ENCODE data around the gene RNLS. TPM values are rescaled to one million over a fixed set of nuclear protein-coding genes. Genes with fewer than 3 reads are reported as not detected.

Gene RNLS
- total and polyA plus RNA-seq, 2 of the 4 experiments (the other 2 are of a cell fraction): 4.5 to 7.0 TPM

DNA sequence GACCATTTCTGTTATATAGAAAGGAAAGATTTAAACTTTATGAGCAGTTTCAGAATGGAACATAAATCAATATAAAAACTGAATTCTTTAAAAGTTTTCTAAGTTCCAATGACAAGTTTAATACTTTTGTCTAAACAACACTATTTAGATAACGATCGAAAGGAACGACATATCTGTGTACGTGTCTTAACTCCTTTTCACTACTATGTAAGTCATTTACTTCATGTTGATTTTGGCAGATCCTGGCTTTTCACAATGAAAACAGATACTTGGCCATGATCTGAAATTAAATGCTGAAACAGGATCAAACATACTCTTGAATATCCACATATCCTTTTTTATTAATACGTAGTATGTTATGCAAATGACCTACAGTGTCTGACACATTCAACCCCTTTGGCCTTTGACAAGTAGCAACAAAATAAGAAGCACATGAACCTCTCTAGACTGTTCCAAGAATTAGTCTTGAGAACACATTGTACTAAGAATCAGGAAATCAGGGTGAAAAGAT is 41.9 kb downstream of the RNLS start:
- Histone ChIP-seq H3K23ac (ENCODE audit: low read depth, low read length) (no peak overlapping the region), H4K91ac (ENCODE audit: insufficient read depth, low read depth, low read length) (no peak overlapping the region), H4K5ac (ENCODE audit: low read depth, low read length) (no peak overlapping the region), H4K8ac (ENCODE audit: low read depth in 2 of 2, low read length in 2 of 2) (no peak overlapping the region), H3K36me3 (ENCODE audit: control insufficient read depth, insufficient read depth, low read length) (no peaks in the 10 kb centered on the region), H3K9me1 (ENCODE audit: insufficient read depth, low read length) (no peaks in the 10 kb centered on the region), H3K4me2 (ENCODE audit: low read depth, low read length) (no peak overlapping the region), H3K9ac (ENCODE audit: low read depth, low read length) (no peak overlapping the region), H2AFZ (replicated peaks; ENCODE audit: low read length, poor library complexity) (no peak overlapping the region), H3K4me3 (ENCODE audit: insufficient read depth, low read depth, low read length) (no peak overlapping the region), H3K9me3 (ENCODE audit: control insufficient read depth, insufficient read depth, low read length) (no peaks in the 10 kb centered on the region), H2BK120ac (ENCODE audit: low read depth, low read length) (no peak overlapping the region), H2AK5ac (ENCODE audit: low read depth, low read length) (no peak overlapping the region), H3K56ac (ENCODE audit: extremely low read depth, insufficient read depth, low read length) (no peak overlapping the region), H3K27me3 (ENCODE audit: control insufficient read depth, insufficient read depth, low read length) (no peaks in the 10 kb centered on the region; the same call in none of the 2 replicates), H3K14ac (replicated peaks; ENCODE audit: low read depth, low read length) (no peak overlapping the region), H3K18ac (ENCODE audit: low read depth, low read length) (no peak overlapping the region), H3K27ac (ENCODE audit: insufficient read depth, low read length) (no peak overlapping the region), H2BK15ac (ENCODE audit: low read depth, low read length) (no peak overlapping the region), H2BK5ac (ENCODE audit: low read depth, low read length, poor library complexity, severe bottlenecking) (no peak overlapping the region), H2AK9ac (replicated peaks; ENCODE audit: low read depth, low read length, poor library complexity) (no peak overlapping the region), H3K4me1 (ENCODE audit: control insufficient read depth, insufficient read depth, low read length) (peaks cover 2% of the 10 kb centered on the region; the same call in 1 of the 2 replicates), H3K79me1 (ENCODE audit: low read depth in 1 of 2, low read length in 2 of 2) (no peaks in the 10 kb centered on the region), H4K20me1 (ENCODE audit: insufficient read depth, low read length) (no peaks in the 10 kb centered on the region), H3K4ac (ENCODE audit: low read depth, low read length) (no peak overlapping the region), H2BK20ac (ENCODE audit: low read depth, low read length) (no peak overlapping the region)
- no TSS peak for BruUV-seq (replicated peaks)
- ATAC-seq (ENCODE audit: low read depth) (no peak), DNase-seq (no peak)
- dilution Hi-C loops (cut with HindIII; ENCODE audit: low sequenced_read_pairs, unreplicated experiment): no loop called here
- POLR2A ChIA-PET (ENCODE audit: unreplicated experiment): no interaction called here
- TF ChIP-seq RCOR1 (IDR thresholded peaks at IDR 0.05; ENCODE audit: insufficient replicate concordance, low read length) (no peak), CEBPB (IDR thresholded peaks at IDR 0.05; ENCODE audit: low read depth, low read length) (no peak), SMC3 (IDR thresholded peaks at IDR 0.05; ENCODE audit: low read depth, low read length) (no peak), CHD1 (IDR thresholded peaks at IDR 0.05; ENCODE audit: low read depth, low read length) (no peak), MXI1 (IDR thresholded peaks at IDR 0.05; ENCODE audit: borderline replicate concordance, low read depth, low read length) (no peak), MAFK (IDR thresholded peaks at IDR 0.05; ENCODE audit: low read depth, low read length) (no peak), NFE2L2 (IDR thresholded peaks at IDR 0.05; ENCODE audit: low read depth, low read length) (no peak), RAD21 (IDR thresholded peaks at IDR 0.05; ENCODE audit: low read length) (no peak), FOS (IDR thresholded peaks at IDR 0.05; ENCODE audit: low read depth, low read length) (no peak), RFX5 (IDR thresholded peaks at IDR 0.05; ENCODE audit: low read depth, low read length) (no peak), BHLHE40 (IDR thresholded peaks at IDR 0.05; ENCODE audit: low read depth, low read length) (no peak), MAZ (IDR thresholded peaks at IDR 0.05; ENCODE audit: borderline replicate concordance, low read depth, low read length) (no peak), ELK1 (IDR thresholded peaks at IDR 0.05; ENCODE audit: borderline replicate concordance, low read depth, low read length) (no peak), POLR2A (IDR thresholded peaks at IDR 0.05; ENCODE audit: low read depth, low read length) (no peak)
- TF ChIP-seq, protein P1, sequence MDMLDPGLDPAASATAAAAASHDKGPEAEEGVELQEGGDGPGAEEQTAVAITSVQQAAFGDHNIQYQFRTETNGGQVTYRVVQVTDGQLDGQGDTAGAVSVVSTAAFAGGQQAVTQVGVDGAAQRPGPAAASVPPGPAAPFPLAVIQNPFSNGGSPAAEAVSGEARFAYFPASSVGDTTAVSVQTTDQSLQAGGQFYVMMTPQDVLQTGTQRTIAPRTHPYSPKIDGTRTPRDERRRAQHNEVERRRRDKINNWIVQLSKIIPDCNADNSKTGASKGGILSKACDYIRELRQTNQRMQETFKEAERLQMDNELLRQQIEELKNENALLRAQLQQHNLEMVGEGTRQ (IDR thresholded peaks at IDR 0.05; ENCODE audit: low read depth, low read length): no peak
- TF ChIP-seq, protein P2, sequence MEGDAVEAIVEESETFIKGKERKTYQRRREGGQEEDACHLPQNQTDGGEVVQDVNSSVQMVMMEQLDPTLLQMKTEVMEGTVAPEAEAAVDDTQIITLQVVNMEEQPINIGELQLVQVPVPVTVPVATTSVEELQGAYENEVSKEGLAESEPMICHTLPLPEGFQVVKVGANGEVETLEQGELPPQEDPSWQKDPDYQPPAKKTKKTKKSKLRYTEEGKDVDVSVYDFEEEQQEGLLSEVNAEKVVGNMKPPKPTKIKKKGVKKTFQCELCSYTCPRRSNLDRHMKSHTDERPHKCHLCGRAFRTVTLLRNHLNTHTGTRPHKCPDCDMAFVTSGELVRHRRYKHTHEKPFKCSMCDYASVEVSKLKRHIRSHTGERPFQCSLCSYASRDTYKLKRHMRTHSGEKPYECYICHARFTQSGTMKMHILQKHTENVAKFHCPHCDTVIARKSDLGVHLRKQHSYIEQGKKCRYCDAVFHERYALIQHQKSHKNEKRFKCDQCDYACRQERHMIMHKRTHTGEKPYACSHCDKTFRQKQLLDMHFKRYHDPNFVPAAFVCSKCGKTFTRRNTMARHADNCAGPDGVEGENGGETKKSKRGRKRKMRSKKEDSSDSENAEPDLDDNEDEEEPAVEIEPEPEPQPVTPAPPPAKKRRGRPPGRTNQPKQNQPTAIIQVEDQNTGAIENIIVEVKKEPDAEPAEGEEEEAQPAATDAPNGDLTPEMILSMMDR (conservative IDR thresholded peaks at IDR 0.05; ENCODE audit: low read depth, low read length): no peak
- no CpG with 5 or more reads among the region's 5 CpGs for WGBS, 2 experiments (ENCODE audit: extremely low coverage in 2 of 2, insufficient read length in 1 of 2)
- in situ Hi-C loops (cut with MboI; ENCODE audit: low sequenced_read_pairs): no loop called here
- CTCF ChIA-PET: no interaction called here
- intact Hi-C loops (cut with micrococcal nuclease): no loop called here

Data from IMR-90 (cell line).